MV-4-11 (cell line): ENCODE results near the gene NRXN3.
A peak's percentile ranks its signal among the peaks of the same experiment; 100 is the strongest.

Source experiments
- DNase-seq: peaks from one replicate; lab custom pipeline; 2025; lab: John Stamatoyannopoulos, UW

The NRXN3 gene

DNA sequence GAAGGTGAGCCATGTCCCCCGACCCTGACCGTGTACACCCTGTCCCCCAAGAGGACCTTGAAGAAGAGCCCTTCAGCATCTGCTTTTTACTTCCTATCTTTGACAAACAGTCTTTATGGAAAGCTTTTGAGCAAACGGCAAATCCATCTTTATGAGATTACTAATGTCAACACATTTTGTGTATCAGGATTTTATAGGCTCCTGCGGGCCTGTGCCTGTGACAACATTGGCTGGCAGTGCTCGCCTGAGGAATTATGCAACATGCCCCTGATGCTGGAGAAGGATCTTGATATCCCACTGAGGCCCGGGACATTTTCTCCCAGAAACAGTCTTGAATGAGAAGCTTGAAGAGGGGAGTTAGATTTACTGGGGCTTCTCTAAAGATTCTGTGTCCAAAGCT, 416.5 kb downstream of the NRXN3 start:
- DNase-seq = no peak

DNA sequence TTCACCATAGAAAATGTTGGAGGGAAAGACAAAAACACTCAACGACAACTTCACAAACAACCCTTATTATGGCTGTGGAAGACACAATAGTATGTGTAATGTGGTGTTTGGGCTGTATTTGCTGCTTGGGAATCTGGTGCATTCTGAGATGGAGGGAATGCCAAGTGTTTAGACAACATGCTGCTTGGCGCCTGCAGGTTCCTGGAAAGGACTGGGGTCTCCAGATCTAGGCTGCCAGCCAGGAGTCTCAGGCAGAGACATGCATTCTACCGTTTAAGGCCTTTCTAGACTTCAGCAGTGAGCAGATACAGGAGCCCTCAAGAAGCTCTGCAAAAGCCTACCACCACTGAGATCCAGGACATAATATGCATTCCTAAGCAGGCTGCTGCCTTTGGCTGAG, 418.7 kb downstream of the NRXN3 start:
- no peak for DNase-seq

DNA sequence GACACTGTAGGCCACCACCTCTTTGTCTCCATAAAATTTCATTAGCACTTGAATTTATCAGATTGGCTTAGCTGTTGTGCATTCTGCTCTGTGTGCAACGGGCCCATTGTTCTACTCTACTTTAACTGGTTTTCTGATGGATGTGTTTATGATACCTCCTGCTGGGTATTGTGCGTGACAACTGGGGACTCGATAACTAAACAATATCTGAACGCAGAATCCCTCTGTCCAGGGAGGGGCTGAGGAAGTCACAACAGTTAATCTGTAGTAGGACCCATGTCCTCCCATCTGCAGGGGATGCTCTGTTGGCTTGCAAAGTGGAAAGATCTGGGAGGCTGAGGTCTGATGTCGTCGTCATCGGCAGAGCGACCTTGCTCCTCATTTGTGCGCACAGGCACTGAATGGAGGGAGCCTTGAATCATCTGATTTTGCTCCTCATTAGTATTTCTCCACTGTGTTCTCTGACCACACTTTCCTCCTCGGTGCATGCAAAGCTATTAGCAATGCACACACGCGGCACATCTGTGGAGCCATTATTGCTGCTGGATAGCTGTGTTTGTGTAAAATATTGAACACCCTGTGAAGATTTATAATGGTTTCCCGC, 422.5 kb downstream of the NRXN3 start:
- DNase-seq = no peak

DNA sequence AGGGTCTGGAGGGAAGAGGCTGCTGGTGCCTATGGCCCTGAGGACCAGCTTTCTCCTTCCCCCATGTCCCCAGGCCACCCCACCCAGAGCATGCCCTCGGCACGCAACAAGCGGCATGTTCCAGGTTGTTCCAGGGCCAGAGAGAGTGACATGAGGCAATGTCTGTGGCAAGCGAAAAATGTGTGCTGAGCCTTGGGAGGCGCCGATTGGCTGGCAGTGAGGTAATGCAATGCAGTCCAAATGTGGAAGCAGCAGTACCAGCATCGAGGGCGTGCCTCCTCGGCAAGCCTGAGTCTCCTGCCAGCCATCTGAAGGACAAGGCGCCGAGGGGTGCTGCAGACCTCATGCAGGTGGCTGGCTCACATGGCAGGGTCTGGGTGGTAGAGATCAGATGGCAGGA, 423.8 kb downstream of the NRXN3 start:
- DNase-seq = no peak

DNA sequence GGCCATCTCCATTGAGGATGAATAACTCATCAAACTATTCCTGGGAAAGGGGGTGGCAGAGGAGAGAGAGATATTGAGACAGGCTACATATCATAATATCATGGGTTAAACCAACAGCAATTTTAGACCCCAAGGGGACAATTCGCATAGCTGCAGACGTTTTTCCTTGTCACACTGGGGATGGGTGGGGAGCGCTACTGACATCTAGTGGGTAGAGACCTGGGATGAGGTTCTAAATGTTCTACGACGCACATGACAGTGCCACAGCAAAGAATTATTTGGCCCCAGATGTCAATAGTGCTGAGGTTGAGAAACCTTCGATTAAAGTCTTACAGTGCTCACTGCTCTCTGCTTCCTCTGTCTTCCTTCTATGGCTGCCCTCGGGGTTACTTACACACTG, 425.6 kb downstream of the NRXN3 start:
- DNase-seq = no peak

- DNase-seq = peak; percentile 30
Measured at GRCh38 chr14:78598046-78598920, 428.1 kb downstream of the NRXN3 start.

GRCh38 chr14:78605025-78605762, 435.0 kb downstream of the NRXN3 start:
- DNase-seq = no peak

GRCh38 chr14:78605897-78606500, 435.8 kb downstream of the NRXN3 start:
- no peak for DNase-seq

DNA sequence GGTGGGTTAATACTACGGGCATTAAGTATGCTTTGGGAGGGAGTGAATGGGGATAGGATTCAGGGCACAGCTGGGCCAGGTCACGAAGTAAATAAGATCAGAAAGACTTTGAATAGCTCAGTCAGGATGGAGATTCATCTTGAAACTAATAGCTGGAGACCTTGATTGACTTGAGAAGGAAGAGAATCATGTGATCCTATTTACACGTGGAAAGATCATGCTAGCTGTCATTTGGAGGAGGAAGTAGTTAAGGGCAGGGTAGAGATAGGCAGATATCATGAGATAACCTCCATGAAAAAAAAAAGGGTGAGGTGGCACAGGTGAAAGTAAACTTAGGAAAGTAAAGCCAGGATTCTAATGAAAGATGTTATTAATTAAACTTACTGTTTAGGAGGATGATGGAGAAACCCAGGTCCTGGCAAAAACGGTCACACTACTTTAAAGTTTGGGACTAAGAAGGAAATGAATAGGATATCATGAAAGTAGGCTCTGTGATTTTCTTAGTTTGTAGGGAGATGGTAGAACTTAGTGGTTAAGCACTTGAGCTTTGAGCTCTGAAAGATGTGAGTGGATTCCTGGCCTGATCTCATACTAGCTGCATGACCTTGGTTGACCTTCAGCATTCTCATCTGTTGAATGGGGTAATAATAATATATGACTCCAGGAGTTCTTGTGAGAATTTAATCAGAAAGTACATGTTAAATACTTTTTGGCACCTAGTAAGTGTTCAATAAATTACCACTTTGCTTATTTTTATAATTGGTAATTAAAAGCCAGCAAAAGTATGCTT, 439.0 kb downstream of the NRXN3 start:
- no peak for DNase-seq

GRCh38 chr14:78610994-78611393, 440.8 kb downstream of the NRXN3 start:
- no peak for DNase-seq

DNA sequence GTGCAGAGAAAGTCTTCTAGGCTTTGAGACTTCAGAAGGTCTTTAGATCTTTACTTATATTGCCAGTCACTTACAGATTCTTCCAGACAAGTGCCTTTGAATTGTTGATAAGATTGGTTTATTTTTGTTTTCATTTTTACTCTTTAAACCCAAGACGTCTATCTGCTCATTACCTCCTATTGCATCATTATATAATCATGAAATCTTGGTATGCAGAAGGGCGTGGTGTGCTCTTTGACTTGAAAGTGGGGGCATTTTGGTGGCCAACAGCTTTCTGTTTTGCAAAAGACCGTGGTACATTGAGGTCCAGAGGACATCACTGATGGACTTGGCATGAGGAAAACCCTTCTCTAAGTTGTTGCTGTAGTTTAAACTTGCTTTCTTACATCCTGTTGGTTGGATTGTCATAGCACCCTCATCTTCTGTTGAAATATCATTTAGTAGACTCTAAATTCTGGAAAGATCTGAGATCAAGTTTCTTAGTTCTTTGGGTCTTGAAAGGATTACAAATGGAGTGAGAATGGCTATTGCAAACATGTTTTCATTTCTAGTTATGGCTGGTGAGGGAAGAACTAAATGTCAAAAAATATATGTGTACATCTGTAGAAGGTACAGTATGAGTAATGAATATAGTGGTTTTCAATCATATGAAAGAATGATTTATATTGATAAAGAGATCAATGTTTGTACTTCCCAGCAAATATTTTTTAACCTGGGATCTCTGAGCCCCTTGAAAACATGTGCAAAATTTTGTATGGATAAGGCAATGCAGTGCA, 441.8 kb downstream of the NRXN3 start:
- DNase-seq = no peak

- no peak for DNase-seq
Measured at GRCh38 chr14:78612666-78613065, 442.5 kb downstream of the NRXN3 start.

- no peak for DNase-seq
Measured at GRCh38 chr14:78614593-78614992, 444.4 kb downstream of the NRXN3 start.

DNA sequence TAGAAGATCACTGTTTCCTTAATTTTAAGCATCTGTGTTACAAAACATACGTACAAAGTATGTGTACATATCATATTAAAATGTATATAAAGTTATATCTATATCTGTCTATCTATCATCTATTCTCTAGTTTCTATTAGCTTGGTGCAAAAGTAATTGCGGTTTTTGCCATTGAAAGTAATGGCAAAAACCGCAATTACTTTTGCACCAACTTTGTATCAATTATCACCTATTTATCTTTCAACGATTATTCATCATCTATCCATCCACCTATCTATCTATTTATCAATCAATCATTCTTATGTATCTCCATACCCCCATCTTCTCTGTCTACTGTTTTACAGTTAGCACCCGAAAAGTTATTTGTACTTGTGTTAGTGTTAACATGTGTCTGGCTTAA, 447.6 kb downstream of the NRXN3 start:
- DNase-seq = no peak

GRCh38 chr14:78618368-78618767, 448.2 kb downstream of the NRXN3 start:
- DNase-seq = no peak

DNA sequence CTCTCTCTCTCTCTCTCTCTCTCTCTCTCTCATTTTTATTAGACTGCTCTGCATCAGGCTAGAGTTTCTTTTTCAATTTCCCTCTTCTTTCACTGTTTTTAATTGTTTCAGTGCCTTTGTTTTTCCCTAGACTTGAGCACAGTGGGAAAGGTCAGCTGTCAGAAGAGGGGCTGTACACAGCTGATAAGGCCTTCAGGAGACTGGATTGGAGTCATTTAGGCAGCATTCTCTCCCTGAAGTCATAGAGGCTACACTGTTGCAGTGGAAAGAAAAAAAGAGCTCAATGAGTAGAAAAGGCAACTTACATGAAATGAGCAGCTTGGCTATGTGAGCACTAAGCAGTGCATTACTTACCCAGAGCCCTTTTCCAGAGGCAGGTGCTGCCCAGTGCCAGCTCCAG, 456.9 kb downstream of the NRXN3 start:
- DNase-seq = no peak

DNA sequence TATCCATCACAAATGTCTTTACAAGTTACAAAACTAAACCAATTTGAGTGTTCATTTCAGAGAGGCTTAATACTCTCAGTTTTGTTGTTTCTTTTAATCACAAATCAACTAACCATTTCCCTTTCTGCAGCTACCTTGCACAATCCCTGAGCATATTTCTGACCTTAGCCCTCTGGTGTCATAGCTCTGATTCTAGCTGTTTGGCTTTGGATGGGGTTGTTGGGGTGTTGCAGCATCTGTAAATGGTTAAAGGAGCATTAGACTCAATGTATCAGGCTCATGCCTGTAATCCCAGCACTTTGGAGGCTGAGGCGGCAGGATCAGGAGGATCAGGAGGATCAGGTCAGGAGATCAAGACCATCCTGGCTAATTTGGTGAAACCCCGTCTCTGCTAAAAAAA, 461.4 kb downstream of the NRXN3 start:
- DNase-seq = no peak

- DNase-seq = no peak
Measured at GRCh38 chr14:78633752-78634151, 463.6 kb downstream of the NRXN3 start.

DNA sequence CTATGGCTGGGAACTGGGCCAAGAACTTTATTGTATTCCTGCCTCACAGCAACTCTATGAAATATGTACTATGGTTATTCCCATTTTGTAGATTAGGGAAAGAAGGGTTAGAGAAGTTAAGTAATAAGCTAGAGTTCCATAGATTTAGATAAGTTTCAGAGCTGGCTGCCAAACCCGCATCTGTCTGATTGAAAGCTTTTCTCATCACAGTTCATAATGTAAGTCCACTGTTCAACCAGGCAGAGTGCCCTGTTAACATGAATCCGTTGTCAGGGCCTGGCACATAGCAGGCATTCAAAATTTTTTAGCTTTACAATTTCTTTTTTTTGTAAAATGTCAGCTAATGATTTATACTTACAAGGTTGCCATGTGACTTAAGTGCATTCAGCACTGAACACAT, 467.3 kb downstream of the NRXN3 start:
- no peak for DNase-seq

DNA sequence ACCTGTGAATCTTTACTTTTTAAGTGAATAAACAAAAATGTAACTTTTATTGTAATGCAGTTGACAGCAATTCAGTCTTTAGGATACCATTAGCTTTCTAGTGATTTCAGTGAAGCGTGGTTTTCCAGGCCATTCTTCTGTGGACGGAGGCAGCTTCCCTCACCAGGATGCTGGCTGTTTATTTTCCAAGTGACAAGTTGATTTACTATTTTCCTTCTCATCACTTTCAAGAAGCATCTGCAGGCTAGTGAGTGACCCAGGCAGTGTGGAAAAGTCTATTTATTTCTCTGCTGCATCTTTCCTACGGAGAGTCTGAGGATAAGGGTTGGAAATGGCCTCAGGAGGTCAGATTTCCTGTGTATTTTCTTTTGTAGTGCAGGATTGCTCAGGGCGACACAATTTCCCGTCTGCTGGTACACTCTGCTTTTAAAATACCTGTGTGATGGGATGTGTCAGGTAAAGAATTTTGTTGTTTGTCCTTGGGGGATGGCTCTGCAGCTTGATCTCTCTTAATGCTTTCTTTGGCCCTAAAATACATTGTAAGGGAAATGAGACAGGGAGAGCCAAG, 467.8 kb downstream of the NRXN3 start:
- no peak for DNase-seq

DNA sequence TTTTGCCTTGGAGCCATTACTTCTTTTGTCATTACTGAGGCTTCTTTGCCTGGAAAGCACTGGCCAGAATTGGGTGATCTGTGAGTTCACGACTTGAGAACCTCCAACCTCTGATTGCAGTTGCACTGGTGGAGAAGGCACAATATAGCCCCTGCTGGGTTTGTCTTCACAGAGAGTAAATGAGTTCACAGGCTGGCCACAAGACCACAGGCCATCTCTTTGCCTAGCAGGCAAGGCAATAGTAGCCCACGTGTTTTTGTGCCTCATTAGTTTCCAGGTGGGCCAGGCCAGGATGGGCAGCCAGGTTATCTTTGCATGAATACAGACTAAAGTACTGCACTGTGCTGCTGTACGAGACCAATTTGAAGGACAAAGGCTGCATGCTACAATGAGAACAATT, 468.8 kb downstream of the NRXN3 start:
- no peak for DNase-seq
